NCI-H524 treated with DMSO at 0.1 percent for 48 hours (cell line): ENCODE measurements around the gene AIF1.

Experiments
- DNase-seq: peaks from one replicate; lab custom pipeline; 2025; lab: John Stamatoyannopoulos, UW

Gene AIF1

DNA sequence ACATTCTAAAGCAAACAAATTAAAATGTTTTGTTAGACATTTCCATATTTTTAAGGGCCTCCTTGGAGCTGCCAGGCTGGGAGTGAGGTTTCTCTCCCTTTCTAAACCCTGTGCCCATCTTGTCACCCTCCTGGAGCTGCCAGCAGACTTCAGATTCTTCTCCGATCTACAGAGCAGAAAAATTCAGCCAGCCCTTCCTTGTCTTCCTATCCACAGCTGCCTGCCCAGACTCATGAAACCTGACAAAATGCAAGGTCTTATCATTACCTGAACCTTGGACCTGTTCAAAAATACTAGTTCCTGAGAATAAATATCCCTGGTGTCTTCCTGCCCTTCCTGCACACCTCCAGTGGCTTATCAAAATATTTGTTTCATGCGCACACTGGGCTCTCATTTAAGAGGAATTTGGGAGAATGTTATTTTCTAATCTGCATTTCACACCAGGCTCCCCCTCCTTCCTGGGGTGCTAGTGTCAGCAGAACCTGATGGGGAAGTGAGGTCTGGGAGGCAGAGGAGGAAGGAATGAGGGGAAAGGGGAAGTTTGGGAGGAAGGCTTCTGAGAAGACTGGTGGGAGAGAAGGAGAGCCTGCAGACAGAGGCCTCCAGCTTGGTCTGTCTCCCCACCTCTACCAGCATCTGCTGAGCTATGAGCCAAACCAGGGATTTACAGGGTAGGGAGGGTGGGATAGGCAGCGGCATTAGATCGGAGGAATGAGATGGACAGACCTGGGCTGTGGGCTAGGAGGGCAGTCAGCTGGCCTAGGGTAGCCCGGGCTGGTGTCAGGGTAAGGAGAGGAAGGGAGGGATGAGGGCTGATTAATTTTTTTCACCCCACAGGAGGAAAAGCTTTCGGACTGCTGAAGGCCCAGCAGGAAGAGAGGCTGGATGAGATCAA is at the start of gene AIF1:
Gene AIF1 (plus strand): TSS at position 551 of the 895 bp plus-strand sequence. CDS start 96 bp downstream, at position 647.
- no peak for DNase-seq

- no peak for DNase-seq
These were observed 47.3 kb upstream of the AIF1 start for GRCh38 chr6:31567531-31568370.

DNA sequence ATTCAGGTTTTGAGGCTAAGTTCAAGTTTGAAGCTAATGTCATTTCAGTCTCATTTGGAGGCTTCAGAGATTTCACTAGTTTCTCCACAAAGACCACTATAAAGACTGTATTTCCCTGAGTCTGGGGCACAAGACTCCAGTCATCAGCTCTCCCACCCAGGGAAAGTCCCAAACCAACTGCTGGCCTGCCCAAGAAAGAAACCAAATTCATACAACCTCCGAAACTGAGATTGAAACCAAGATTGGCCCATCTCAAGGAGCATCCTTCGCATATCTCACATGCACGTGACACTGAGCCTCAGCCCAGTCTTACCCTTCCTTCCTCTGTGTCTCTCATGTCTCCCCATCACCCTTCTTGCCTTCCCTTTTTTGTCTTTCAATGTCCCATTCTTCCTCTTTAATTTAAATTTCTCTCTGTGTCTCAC is 46.5 kb upstream of the AIF1 start:
- DNase-seq, result no peak

DNA sequence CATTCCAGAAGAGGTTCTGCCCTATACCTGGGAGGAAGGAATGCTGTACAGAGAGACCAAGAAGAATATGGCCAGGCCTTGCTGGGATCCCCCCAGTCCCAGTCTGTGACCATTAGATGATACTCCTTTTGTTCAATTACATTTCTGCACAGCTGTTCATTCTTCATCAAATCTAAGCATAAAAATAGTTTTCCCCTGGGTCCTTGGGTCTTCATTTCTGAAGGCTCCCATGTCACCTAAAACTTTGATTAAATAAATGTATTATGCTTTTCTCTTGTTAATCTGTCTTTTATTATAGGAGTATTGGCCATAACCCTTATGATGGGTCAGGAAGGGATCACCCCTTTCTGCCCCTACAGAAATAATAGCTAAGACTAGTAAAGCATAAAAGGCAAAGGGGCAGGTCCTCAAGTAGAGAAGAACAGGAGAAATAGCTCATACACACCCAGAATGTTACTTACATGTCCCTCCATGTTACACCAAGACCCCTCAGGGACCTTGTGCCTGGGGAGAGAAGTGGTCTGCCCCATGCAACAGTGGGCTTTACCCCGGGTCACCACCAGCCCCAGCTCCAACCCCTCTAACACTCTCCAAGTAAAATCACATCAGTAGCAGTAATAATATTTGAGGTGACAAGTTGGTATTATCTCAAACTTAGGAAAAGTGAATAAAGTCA is 45.0 kb upstream of the AIF1 start:
- DNase-seq, result no peak

DNA sequence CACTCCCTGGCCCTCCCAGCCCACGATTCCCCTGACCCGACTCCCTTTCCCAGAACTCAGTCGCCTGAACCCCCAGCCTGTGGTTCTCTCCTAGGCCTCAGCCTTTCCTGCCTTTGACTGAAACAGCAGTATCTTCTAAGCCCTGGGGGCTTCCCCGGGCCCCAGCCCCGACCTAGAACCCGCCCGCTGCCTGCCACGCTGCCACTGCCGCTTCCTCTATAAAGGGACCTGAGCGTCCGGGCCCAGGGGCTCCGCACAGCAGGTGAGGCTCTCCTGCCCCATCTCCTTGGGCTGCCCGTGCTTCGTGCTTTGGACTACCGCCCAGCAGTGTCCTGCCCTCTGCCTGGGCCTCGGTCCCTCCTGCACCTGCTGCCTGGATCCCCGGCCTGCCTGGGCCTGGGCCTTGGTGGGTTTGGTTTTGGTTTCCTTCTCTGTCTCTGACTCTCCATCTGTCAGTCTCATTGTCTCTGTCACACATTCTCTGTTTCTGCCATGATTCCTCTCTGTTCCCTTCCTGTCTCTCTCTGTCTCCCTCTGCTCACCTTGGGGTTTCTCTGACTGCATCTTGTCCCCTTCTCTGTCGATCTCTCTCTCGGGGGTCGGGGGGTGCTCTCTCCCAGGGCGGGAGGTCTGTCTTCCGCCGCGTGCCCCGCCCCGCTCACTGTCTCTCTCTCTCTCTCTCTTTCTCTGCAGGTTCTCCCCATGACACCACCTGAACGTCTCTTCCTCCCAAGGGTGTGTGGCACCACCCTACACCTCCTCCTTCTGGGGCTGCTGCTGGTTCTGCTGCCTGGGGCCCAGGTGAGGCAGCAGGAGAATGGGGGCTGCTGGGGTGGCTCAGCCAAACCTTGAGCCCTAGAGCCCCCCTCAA is 42.8 kb upstream of the AIF1 start, which contains the start of gene LTA:
Gene LTA (plus strand): TSS at position 249 of the 871 bp plus-strand sequence. CDS start 454 bp downstream, at position 703.
- no peak for DNase-seq

- DNase-seq, result no peak
These were observed 41.6 kb upstream of the AIF1 start for GRCh38 chr6:31573239-31574105.

DNA sequence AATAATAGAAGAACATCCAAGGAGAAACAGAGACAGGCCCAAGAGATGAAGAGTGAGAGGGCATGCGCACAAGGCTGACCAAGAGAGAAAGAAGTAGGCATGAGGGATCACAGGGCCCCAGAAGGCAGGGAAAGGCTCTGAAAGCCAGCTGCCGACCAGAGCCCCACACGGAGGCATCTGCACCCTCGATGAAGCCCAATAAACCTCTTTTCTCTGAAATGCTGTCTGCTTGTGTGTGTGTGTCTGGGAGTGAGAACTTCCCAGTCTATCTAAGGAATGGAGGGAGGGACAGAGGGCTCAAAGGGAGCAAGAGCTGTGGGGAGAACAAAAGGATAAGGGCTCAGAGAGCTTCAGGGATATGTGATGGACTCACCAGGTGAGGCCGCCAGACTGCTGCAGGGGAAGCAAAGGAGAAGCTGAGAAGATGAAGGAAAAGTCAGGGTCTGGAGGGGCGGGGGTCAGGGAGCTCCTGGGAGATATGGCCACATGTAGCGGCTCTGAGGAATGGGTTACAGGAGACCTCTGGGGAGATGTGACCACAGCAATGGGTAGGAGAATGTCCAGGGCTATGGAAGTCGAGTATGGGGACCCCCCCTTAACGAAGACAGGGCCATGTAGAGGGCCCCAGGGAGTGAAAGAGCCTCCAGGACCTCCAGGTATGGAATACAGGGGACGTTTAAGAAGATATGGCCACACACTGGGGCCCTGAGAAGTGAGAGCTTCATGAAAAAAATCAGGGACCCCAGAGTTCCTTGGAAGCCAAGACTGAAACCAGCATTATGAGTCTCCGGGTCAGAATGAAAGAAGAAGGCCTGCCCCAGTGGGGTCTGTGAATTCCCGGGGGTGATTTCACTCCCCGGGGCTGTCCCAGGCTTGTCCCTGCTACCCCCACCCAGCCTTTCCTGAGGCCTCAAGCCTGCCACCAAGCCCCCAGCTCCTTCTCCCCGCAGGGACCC is 40.6 kb upstream of the AIF1 start:
- DNase-seq, result no peak

- DNase-seq, result no peak
These were observed 39.6 kb upstream of the AIF1 start, which contains the start of gene TNF for GRCh38 chr6:31575335-31575901. TSS of gene TNF (plus strand) at chr6:31575565. CDS start at chr6:31575742, 177 bp downstream.

- DNase-seq, result no peak
These were observed 38.9 kb upstream of the AIF1 start for GRCh38 chr6:31575952-31576685.

GRCh38 chr6:31576897-31577578 is 38.0 kb upstream of the AIF1 start:
- DNase-seq, result no peak

GRCh38 chr6:31577579-31577966 is 37.5 kb upstream of the AIF1 start:
- no peak for DNase-seq

DNA sequence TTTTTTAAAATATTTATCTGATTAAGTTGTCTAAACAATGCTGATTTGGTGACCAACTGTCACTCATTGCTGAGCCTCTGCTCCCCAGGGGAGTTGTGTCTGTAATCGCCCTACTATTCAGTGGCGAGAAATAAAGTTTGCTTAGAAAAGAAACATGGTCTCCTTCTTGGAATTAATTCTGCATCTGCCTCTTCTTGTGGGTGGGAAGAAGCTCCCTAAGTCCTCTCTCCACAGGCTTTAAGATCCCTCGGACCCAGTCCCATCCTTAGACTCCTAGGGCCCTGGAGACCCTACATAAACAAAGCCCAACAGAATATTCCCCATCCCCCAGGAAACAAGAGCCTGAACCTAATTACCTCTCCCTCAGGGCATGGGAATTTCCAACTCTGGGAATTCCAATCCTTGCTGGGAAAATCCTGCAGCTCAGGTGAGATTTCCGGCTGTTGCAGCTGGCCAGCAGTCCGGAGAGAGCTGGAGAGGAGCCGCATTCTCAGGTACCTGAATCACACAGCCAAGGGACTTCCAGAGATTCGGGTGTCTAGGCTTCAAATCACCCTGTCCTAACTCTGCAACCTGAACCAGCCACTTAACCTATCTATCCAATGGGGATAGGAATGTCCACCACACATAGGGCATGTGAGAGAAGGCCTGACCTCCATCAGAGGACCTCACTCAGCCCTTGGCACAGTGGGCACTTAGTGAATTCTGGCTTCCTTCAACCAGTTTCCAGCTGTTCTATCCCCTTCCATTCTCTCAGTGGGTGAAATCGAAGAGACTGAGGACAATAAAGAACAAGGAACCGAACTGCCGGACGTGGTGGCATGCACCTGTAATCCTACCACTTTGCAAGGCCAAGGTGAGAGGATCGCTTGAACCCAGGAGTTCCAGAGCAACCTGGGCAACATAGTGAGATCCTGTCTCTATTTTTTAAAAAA is 36.6 kb upstream of the AIF1 start:
- no peak for DNase-seq

DNA sequence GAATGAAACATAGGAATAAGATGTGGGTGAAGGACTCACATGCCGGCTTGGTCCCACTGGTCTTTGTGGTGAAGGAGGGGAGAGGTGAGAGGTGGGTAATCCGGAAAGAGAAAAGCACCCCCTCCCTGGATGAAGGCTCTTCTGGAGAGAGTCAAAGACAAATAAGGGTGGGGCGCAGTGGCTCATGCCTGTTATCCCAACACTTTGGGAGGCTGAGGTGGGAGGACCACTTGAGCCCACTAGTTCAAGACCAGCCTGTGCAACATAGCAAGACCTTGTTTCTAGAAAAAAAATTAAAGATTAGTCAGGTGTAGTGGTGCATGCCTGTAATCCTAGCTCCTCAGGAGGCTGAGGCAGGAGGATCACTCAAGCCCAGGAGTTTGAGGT is 35.9 kb upstream of the AIF1 start:
- no peak for DNase-seq

DNA sequence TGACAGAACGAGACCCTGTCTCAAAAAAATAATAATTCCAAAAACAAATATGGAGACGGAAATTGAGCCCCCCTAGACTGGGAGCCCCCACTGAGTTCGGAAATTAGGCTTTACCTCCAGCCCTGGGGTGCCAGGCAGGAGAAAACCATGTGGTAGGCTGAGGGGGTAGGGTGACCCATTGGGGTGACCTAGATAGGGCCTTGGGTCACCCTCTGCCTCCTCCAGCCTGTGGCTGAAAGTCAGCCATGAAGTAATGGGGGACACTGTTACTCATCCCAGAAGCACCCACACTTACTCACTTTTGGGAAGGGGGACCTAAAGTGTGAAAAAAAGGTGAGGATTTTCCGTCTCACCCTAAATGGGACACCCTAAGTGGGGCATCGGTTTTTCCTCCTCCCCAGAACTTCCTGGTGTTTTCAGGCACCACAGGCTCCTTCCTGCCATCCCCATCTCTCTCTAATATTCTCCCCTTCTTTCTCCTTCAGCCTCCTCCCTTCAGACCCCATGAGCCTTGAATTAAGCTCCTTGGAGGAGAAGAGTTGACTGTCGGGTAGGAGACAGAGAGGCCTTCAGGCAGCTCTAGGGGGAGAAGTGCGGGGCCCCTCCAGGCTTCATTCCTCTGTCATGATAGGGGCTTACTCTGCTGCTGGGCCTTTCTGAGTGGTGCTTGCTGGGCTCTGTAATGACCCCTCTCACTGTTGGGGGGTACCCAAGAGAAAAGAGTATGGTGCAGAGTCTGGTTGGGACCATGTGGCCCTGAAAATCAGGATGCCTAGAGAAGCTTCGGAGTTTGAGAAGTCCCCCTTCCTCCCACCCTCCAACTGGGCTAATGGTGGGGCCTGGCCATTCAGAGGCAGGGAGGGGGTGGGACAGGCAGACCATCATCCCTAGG is 35.2 kb upstream of the AIF1 start:
- no peak for DNase-seq

DNA sequence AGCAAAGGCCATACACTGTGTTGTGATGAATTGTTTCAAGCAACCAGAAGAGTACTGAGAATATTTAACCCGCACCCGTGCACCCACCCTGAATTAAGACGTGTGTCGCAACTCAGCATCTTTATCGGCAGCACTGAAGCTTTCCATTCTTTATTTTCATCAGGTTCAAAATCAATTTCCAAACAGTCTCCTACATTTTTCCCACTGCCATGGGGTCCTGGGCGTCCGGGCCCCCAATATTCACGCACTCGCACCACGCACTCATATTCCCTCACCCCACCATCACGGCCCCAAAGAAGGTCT is 34.6 kb upstream of the AIF1 start:
- DNase-seq, result no peak
